Osteoblast (primary cell): ENCODE data around the gene DNER. TPM values are rescaled to one million over a fixed set of nuclear protein-coding genes. Genes with fewer than 3 reads are reported as not detected.

ENCODE experiments used
- DNase-seq: peaks from one replicate; pipeline ENCODE4 v3.0.0; 2011; ENCODE audit warnings: low spot score, mixed read lengths; ENCODE audit not compliant: insufficient read length; ENCODE audit errors: missing footprints
- H2AFZ ChIP-seq: 2 replicates; pipeline ENCODE4 v1.6.0; 2011; ENCODE audit warnings: mild to moderate bottlenecking, low read length
- H3K27ac ChIP-seq: 2 replicates; pipeline ENCODE4 v1.5.1; 2011; ENCODE audit warnings: mild to moderate bottlenecking, low read depth, low read length, moderate library complexity
- H3K27me3 ChIP-seq: 2 replicates; pipeline ENCODE4 v1.6.0; 2012; ENCODE audit warnings: mild to moderate bottlenecking, control low read depth, inconsistent platforms, low read length, moderate library complexity; ENCODE audit not compliant: insufficient read depth
- H3K36me3 ChIP-seq: 2 replicates; pipeline ENCODE4 v1.5.1; 2011; ENCODE audit warnings: mild to moderate bottlenecking, low read length, control low read depth, moderate library complexity; ENCODE audit not compliant: insufficient read depth
- H3K4me1 ChIP-seq: 2 replicates; pipeline ENCODE4 v1.5.1; 2011; ENCODE audit warnings: mild to moderate bottlenecking, low read length, control low read depth, moderate library complexity; ENCODE audit not compliant: insufficient read depth
- H3K4me2 ChIP-seq: 2 replicates; pipeline ENCODE4 v1.6.0; 2011; ENCODE audit warnings: mild to moderate bottlenecking, low read length; ENCODE audit not compliant: insufficient read depth
- H3K4me3 ChIP-seq: fragments of 200-600 bp; sonication (generic); 3 replicates; pipeline ENCODE4 v1.5.1; 2012; ENCODE audit warnings: mild to moderate bottlenecking, low read length, inconsistent platforms; ENCODE audit not compliant: insufficient read depth
- H3K79me2 ChIP-seq: 2 replicates; pipeline ENCODE4 v1.6.0; 2012; ENCODE audit warnings: mild to moderate bottlenecking, low read length, control low read depth, inconsistent platforms; ENCODE audit not compliant: insufficient read depth
- H3K9me3 ChIP-seq: 2 replicates; pipeline ENCODE4 v1.5.1; 2011; ENCODE audit warnings: low read depth, low read length, control low read depth
- H4K20me1 ChIP-seq: 2 replicates; pipeline ENCODE4 v1.6.0; 2012; ENCODE audit warnings: mild to moderate bottlenecking, low read length, control low read depth; ENCODE audit not compliant: insufficient read depth
- CTCF ChIP-seq: IDR thresholded peaks from 2 replicates; pipeline ENCODE4 v1.5.1; 2011; ENCODE audit warnings: mild to moderate bottlenecking, low read depth, low read length, moderate library complexity; ENCODE audit errors: extremely low read depth
- total RNA-seq: library from RNA; depleted of rRNA; stranded (reverse); fragments of >200 nt; gene quantifications from 2 replicates; pipeline ENCODE4 v1.2.3, GENCODE V29; 2012

DNER gene
- total RNA-seq, 1 donor = 0.36 TPM

DNA sequence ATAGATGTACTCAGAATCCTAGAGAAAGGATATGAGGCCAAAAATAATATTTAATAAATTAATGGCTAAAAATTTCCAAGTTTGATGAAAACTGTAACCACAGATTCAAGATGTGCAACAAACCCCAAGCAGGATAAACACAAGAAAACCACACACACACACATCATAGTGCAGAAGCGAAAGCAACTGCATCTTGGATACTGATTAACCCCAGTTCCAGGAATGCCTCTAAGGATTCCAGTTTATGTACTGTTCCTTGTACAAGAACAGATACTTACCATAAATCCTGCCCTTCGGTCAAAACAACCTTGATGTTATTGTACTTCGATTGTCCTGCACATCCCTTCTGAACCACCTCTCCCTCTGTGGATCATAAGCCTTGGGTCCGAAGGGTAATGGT is 320.4 kb downstream of the DNER start:
- Histone ChIP-seq H3K4me1 (no peaks in the 10 kb centered on the region), H3K4me3 (no peak overlapping the region), H3K36me3 (no peaks in the 10 kb centered on the region), H2AFZ (no peak overlapping the region), H4K20me1 (no peaks in the 10 kb centered on the region), H3K4me2 (no peak overlapping the region), H3K27me3 (no peaks in the 10 kb centered on the region), H3K9me3 (no peaks in the 10 kb centered on the region), H3K27ac (no peak overlapping the region), H3K79me2 (no peaks in the 10 kb centered on the region)
- no peak for DNase-seq
- TF ChIP-seq CTCF = no peak

DNA sequence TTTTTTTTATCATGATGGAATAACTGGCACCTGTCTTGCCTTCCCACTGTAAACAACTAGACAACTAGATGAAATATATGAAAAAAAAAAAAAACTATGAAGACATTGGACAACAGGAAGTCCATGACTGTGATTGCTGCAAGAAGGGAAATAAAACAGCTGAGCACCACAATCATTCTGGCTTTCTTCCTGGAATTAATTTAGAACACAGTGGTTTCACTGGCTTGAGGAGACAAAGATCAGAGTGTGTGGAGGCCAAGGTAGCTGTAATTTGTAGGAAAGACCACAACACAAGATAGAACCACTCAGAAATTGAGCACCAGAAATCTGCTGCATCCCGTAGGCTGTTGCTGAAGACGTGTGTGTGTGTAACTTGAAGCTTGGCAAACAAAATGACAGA is 322.2 kb downstream of the DNER start:
- Histone ChIP-seq H3K79me2 (no peaks in the 10 kb centered on the region), H4K20me1 (no peaks in the 10 kb centered on the region), H3K27me3 (no peaks in the 10 kb centered on the region), H3K9me3 (no peaks in the 10 kb centered on the region), H3K4me1 (no peaks in the 10 kb centered on the region), H3K27ac (no peak overlapping the region), H3K4me2 (no peak overlapping the region), H2AFZ (peak overlapping the region; percentile 9), H3K36me3 (no peaks in the 10 kb centered on the region), H3K4me3 (no peak overlapping the region)
- DNase-seq = no peak
- no peak for TF ChIP-seq CTCF

- no peak overlapping the region for H3K4me3 ChIP-seq
- H3K4me1 ChIP-seq = no peaks in the 10 kb centered on the region
- no peaks in the 10 kb centered on the region for H3K27me3 ChIP-seq
- no peaks in the 10 kb centered on the region for H3K36me3 ChIP-seq
- no peak for DNase-seq
- no peaks in the 10 kb centered on the region for H4K20me1 ChIP-seq
- H3K9me3 ChIP-seq = no peaks in the 10 kb centered on the region
- H3K27ac ChIP-seq = no peak overlapping the region
- no peaks in the 10 kb centered on the region for H3K79me2 ChIP-seq
- TF ChIP-seq CTCF = no peak
- H2AFZ ChIP-seq = no peak overlapping the region
- no peak overlapping the region for H3K4me2 ChIP-seq
Observed at GRCh38 chr2:229388731-229389130, 325.6 kb downstream of the DNER start.

DNA sequence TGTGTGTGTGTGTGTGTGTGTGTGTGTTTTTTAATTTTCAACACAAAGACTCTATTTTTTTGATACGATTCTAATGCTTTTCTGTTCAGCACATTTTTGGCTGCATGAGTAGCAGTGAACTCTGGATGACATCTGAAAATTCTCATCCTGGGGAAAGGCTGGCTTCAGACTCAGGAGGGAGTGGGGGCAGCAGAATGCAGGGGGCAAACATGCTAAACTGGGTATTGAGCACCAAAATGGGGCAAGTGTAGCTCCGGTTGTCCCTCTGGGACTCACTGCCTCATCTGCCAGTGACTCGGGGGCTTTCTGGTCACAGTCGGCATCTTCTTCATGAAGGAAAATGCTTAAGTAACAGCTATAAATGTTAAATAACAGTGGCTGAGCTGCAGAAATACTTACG is 326.5 kb downstream of the DNER start:
- no peaks in the 10 kb centered on the region for H3K4me1 ChIP-seq
- H2AFZ ChIP-seq = no peak overlapping the region
- H3K36me3 ChIP-seq = no peaks in the 10 kb centered on the region
- no peaks in the 10 kb centered on the region for H3K79me2 ChIP-seq
- no peak overlapping the region for H3K4me2 ChIP-seq
- no peaks in the 10 kb centered on the region for H4K20me1 ChIP-seq
- H3K9me3 ChIP-seq = no peaks in the 10 kb centered on the region
- H3K27ac ChIP-seq = no peak overlapping the region
- TF ChIP-seq CTCF = no peak
- no peak overlapping the region for H3K4me3 ChIP-seq
- no peak for DNase-seq
- H3K27me3 ChIP-seq = no peaks in the 10 kb centered on the region
